ENCODE measurements around the gene SLC25A22. TPM values are rescaled to one million over a fixed set of nuclear protein-coding genes. Genes with fewer than 3 reads are reported as not detected.
A peak's percentile ranks its signal among the peaks of the same experiment; 100 is the strongest.

The SLC25A22 gene
- polyA plus RNA-seq, 1 donor (not counting 4 experiments of a cell fraction or from before 2014, with no cell fraction given), result 13.5 TPM

DNA sequence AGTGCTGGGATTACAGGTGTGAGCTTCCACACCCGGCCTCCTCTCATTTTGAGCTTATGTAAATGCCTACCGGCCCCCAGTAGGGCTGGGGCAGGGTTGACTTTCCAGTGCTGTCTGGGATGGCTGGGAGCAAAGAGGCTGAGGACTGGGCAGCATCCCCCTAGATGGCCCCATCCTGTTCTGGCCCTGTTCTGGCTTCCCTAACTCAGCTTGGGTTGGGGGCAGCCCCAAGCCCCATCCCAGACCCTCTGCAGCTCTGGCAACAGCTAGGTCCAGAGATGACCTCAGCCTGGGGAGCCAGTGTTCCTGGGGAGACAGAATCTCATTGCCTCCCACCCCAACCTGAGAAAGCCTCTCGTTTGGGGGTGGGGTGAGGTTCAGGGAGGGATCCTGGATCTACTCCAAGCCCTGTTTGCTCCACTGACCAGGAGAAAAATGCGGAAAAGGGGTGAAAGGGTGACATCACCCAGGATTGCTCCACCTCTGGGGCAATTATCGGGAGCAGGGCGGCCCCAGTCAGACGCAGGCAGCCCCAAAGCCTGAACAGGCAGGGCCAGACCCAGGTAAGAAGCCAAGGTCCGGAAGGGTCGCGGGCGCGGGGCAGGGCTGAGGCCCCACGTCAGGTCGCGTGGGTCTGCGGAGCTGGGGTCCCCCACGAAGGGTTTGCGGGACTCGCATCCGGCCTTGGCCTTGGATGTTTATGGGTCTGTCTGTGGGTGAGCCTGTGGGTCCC is 20.5 kb upstream of the SLC25A22 start, which contains the start of gene PNPLA2:
Gene PNPLA2 (plus strand): TSS at position 519 of the 733 bp plus-strand sequence. CDS start 805 bp downstream, outside the sequence.
- Histone ChIP-seq H4K20me1 (ENCODE audit: control insufficient read depth, extremely low read depth, insufficient read depth, low read length) (no peaks in the 10 kb centered on the region), H3K27ac (ENCODE audit: control insufficient read depth, insufficient read depth, low read length) (peak within 1 kb of the TSS; percentile 76), H3K9me3 (ENCODE audit: control insufficient read depth, low read depth, low read length) (no peaks in the 10 kb centered on the region), H3K79me2 (ENCODE audit: control insufficient read depth, insufficient read depth, low read length) (peaks cover 6% of the 10 kb centered on the region), H2AFZ (ENCODE audit: control insufficient read depth, low read length) (peak within 1 kb of the TSS; percentile 73), H3K4me3 (ENCODE audit: control insufficient read depth in 2 of 3, extremely low read depth in 1 of 3, insufficient read depth in 2 of 3, low read depth in 1 of 3, low read length in 3 of 3) (peak within 1 kb of the TSS; percentile 71 to 78 (median 75)), H3K4me2 (ENCODE audit: control insufficient read depth, extremely low read depth, insufficient read depth, low read depth, low read length) (peak within 1 kb of the TSS; percentile 84), H3K9me1 (ENCODE audit: control insufficient read depth, extremely low read depth, insufficient read depth, low read length) (peaks cover 7% of the 10 kb centered on the region), H3K4me1 (ENCODE audit: control insufficient read depth, extremely low read depth, insufficient read depth, low read length) (peaks cover 25% of the 10 kb centered on the region), H3K36me3 (ENCODE audit: control insufficient read depth in 2 of 2, extremely low read depth in 1 of 2, insufficient read depth in 2 of 2, low read length in 2 of 2) (peaks cover 4 to 12% of the 10 kb centered on the region in 2 experiments), H3K9ac (ENCODE audit: control insufficient read depth, extremely low read depth, insufficient read depth, low read length) (peak within 1 kb of the TSS; percentile 81), H3K27me3 (ENCODE audit: control insufficient read depth, extremely low read depth, insufficient read depth, low read length) (no peaks in the 10 kb centered on the region)
- FAIRE-seq (no peak), DNase-seq (ENCODE audit: low read depth, low spot score) (no peak)
- no peak for TF ChIP-seq EZH2 (IDR thresholded peaks at IDR 0.05; ENCODE audit: low read length)
- TF ChIP-seq, protein P1, sequence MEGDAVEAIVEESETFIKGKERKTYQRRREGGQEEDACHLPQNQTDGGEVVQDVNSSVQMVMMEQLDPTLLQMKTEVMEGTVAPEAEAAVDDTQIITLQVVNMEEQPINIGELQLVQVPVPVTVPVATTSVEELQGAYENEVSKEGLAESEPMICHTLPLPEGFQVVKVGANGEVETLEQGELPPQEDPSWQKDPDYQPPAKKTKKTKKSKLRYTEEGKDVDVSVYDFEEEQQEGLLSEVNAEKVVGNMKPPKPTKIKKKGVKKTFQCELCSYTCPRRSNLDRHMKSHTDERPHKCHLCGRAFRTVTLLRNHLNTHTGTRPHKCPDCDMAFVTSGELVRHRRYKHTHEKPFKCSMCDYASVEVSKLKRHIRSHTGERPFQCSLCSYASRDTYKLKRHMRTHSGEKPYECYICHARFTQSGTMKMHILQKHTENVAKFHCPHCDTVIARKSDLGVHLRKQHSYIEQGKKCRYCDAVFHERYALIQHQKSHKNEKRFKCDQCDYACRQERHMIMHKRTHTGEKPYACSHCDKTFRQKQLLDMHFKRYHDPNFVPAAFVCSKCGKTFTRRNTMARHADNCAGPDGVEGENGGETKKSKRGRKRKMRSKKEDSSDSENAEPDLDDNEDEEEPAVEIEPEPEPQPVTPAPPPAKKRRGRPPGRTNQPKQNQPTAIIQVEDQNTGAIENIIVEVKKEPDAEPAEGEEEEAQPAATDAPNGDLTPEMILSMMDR (optimal IDR thresholded peaks at IDR 0.05 in 1 of 3, IDR thresholded peaks at IDR 0.05 in 1 of 3, conservative IDR thresholded peaks at IDR 0.05 in 1 of 3; ENCODE audit: extremely low read depth in 1 of 3, insufficient read depth in 2 of 3, low read length in 3 of 3), result no peak
- dilution Hi-C loops (cut with MboI; ENCODE audit: extremely low pct_ligation_motif_present, low sequenced_read_pairs), result no loop called here

DNA sequence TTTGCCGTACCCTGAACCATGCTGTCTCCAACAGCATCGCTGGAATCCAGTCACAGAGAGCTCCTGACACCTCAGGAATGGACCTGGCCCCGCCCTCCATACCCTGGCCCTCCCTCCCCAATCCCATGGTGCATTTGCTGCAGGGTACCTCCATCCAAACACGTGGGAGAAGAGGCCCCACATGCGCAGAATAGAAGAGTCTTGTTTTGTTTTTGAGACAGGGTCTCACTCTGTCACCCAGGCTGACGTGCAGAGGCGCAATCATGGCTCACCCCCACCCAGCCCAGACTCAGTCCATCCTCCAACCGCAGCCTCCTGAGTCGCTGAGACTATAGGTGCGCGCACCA is 18.3 kb upstream of the SLC25A22 start:
- Histone ChIP-seq H3K4me1 (ENCODE audit: control insufficient read depth, extremely low read depth, insufficient read depth, low read length) (peaks cover 29% of the 10 kb centered on the region), H3K9me1 (ENCODE audit: control insufficient read depth, extremely low read depth, insufficient read depth, low read length) (peaks cover 7% of the 10 kb centered on the region), H3K79me2 (ENCODE audit: control insufficient read depth, insufficient read depth, low read length) (peaks cover 18% of the 10 kb centered on the region), H4K20me1 (ENCODE audit: control insufficient read depth, extremely low read depth, insufficient read depth, low read length) (peaks cover 12% of the 10 kb centered on the region), H3K4me2 (ENCODE audit: control insufficient read depth, extremely low read depth, insufficient read depth, low read depth, low read length) (no peak overlapping the region), H3K36me3 (ENCODE audit: control insufficient read depth in 2 of 2, extremely low read depth in 1 of 2, insufficient read depth in 2 of 2, low read length in 2 of 2) (peaks cover 25% of the 10 kb centered on the region in 2 experiments), H2AFZ (ENCODE audit: control insufficient read depth, low read length) (no peak overlapping the region), H3K27me3 (ENCODE audit: control insufficient read depth, extremely low read depth, insufficient read depth, low read length) (no peaks in the 10 kb centered on the region), H3K9ac (ENCODE audit: control insufficient read depth, extremely low read depth, insufficient read depth, low read length) (no peak overlapping the region), H3K4me3 (ENCODE audit: control insufficient read depth in 2 of 3, extremely low read depth in 1 of 3, insufficient read depth in 2 of 3, low read depth in 1 of 3, low read length in 3 of 3) (no peak overlapping the region), H3K9me3 (ENCODE audit: control insufficient read depth, low read depth, low read length) (no peaks in the 10 kb centered on the region), H3K27ac (ENCODE audit: control insufficient read depth, insufficient read depth, low read length) (no peak overlapping the region)
- DNase-seq (ENCODE audit: low read depth, low spot score) (no peak), FAIRE-seq (no peak)
- dilution Hi-C loops (cut with MboI; ENCODE audit: extremely low pct_ligation_motif_present, low sequenced_read_pairs), result no loop called here
- no peak for TF ChIP-seq EZH2 (IDR thresholded peaks at IDR 0.05; ENCODE audit: low read length)
- TF ChIP-seq, protein P1 (optimal IDR thresholded peaks at IDR 0.05 in 1 of 3, IDR thresholded peaks at IDR 0.05 in 1 of 3, conservative IDR thresholded peaks at IDR 0.05 in 1 of 3; ENCODE audit: extremely low read depth in 1 of 3, insufficient read depth in 2 of 3, low read length in 3 of 3), result no peak
